Measurements from ENCODE around the gene KRT28.

KRT28 gene

GRCh38 chr17:40824015-40824832, 24.5 kb upstream of the KRT28 start:
- TF ChIP-seq CTCF (conservative IDR thresholded peaks at IDR 0.05) (no peak), ZFX (IDR thresholded peaks at IDR 0.05) (no peak)
- H3K27ac ChIP-seq, result no peak overlapping the region

GRCh38 chr17:40822132-40822812, 22.5 kb upstream of the KRT28 start, which contains the start of gene KRT10:
TSS of gene KRT10 (minus strand) at chr17:40822614. CDS start at chr17:40822585, 29 bp downstream.
- H3K27ac ChIP-seq, result no peak within 1 kb of the TSS
- no peak for TF ChIP-seq CTCF (conservative IDR thresholded peaks at IDR 0.05)

GRCh38 chr17:40821536-40821935, 21.8 kb upstream of the KRT28 start:
- TF ChIP-seq CTCF (conservative IDR thresholded peaks at IDR 0.05) (no peak), ZFX (IDR thresholded peaks at IDR 0.05) (no peak)
- no peak overlapping the region for H3K27ac ChIP-seq

GRCh38 chr17:40820228-40820838, 20.6 kb upstream of the KRT28 start:
- H3K27ac ChIP-seq, result no peak overlapping the region
- TF ChIP-seq ZFX (IDR thresholded peaks at IDR 0.05) (no peak), CTCF (conservative IDR thresholded peaks at IDR 0.05) (no peak)

- TF ChIP-seq CTCF (conservative IDR thresholded peaks at IDR 0.05), result no peak
- TF ChIP-seq ZFX (IDR thresholded peaks at IDR 0.05), result no peak
- H3K27ac ChIP-seq, result peak overlapping the region; percentile 80; the same call in 1 of the 2 replicates
Observed at GRCh38 chr17:40819528-40820125, 19.9 kb upstream of the KRT28 start.

- no peak for TF ChIP-seq ZFX (IDR thresholded peaks at IDR 0.05)
- no peak for TF ChIP-seq CTCF (conservative IDR thresholded peaks at IDR 0.05)
- H3K27ac ChIP-seq, result peak overlapping the region; percentile 80
Observed at GRCh38 chr17:40818733-40819527, 19.2 kb upstream of the KRT28 start.

All from C4-2B (cell line).